Measurements from ENCODE around the gene PDIK1L.

PDIK1L gene

DNA sequence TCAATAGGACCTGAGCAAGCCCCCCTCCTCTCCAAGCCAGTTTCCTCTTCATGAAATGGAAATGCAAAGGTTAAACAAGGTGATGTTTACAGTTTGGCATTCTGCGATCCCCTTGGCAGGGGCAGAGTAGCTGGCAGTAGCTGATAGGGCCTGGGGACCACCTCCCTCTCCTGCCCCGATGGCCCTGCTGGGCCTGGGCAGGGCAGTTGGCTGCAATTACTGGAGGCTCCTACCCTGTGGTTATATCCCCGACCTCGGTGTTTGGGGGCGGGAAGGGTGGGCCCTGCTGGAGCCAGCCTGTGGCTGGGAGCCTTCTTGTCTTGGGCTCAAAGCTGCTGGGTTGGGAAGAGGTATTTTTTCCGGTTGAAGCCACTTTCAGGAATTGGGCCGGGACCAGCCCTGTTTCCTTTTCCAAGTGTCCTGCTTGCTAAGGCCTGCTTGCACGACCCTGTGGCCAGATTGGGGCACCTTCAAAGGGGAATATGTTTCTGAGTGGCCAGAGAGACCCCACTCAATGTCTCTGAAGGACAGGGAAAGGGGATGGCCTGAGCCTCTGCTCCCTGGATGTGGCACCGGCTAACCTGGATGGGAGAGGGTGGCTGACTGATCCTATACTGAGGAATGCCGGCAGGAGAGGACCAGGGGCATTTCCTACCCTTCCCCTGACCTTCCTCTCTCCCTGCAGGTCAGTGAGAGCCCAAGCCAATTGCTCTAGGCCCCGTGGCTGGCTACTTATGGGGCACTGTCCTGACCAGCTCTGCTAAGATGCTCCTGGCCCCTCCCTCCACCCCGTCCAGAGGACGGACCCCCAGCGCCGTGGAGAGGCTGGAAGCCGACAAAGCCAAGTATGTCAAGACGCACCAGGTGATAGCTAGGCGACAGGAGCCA is 49.1 kb downstream of the PDIK1L start:
- H3K9ac ChIP-seq (ENCODE audit: low read length) = peak overlapping the region; percentile 65
- H3K4me3 ChIP-seq (ENCODE audit: low read length) = peak overlapping the region; percentile 56
- peaks cover 99% of the 10 kb centered on the region for H3K27me3 ChIP-seq (ENCODE audit: control insufficient read depth, insufficient read depth, low read length)
- no peak overlapping the region for H3K27ac ChIP-seq (ENCODE audit: low read length)
- H3K36me3 ChIP-seq (ENCODE audit: control insufficient read depth, low read depth, low read length) = no peaks in the 10 kb centered on the region
- H3K4me1 ChIP-seq (ENCODE audit: control insufficient read depth, low read depth, low read length) = peaks cover 38% of the 10 kb centered on the region
- H3K9me3 ChIP-seq (ENCODE audit: control insufficient read depth, low read depth, low read length) = no peaks in the 10 kb centered on the region

DNA sequence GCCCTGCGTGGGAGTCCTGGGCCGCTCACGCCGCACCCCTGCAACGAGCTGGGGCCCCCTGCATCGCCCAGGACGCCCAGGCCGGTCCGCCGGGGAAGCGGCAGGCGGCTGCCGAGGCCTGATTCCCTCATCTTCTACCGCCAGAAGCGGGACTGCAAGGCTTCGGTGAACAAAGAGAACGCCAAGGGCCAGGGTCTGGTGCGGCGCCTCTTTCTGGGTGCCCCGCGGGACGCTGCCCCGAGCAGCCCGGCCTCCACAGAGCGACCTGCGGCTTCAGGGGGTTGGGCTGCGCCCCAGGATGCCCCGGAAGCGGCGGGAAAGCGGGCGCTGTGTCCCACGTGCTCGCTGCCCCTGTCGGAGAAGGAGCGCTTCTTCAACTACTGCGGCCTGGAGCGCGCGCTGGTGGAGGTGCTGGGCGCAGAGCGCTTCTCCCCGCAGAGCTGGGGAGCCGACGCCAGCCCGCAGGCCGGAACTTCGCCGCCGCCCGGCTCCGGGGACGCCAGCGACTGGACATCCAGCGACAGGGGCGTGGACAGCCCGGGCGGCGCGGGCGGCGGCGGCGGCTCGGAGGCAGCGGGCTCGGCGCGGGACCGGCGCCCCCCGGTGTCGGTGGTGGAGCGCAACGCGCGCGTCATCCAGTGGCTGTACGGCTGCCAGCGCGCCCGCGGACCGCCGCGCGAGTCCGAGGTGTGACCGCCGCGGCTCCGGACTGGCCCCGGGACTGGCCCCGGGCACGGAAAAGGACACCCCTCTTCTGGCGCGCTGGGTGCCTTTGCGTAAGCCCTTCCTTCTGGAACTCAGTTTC is 50.0 kb downstream of the PDIK1L start:
- H3K36me3 ChIP-seq (ENCODE audit: control insufficient read depth, low read depth, low read length) = no peaks in the 10 kb centered on the region
- H3K4me1 ChIP-seq (ENCODE audit: control insufficient read depth, low read depth, low read length) = peaks cover 29% of the 10 kb centered on the region
- H3K9ac ChIP-seq (ENCODE audit: low read length) = peak overlapping the region; percentile 65
- no peak overlapping the region for H3K27ac ChIP-seq (ENCODE audit: low read length)
- no peaks in the 10 kb centered on the region for H3K9me3 ChIP-seq (ENCODE audit: control insufficient read depth, low read depth, low read length)
- peaks cover 96% of the 10 kb centered on the region for H3K27me3 ChIP-seq (ENCODE audit: control insufficient read depth, insufficient read depth, low read length)
- peak overlapping the region; percentile 56 for H3K4me3 ChIP-seq (ENCODE audit: low read length)

DNA sequence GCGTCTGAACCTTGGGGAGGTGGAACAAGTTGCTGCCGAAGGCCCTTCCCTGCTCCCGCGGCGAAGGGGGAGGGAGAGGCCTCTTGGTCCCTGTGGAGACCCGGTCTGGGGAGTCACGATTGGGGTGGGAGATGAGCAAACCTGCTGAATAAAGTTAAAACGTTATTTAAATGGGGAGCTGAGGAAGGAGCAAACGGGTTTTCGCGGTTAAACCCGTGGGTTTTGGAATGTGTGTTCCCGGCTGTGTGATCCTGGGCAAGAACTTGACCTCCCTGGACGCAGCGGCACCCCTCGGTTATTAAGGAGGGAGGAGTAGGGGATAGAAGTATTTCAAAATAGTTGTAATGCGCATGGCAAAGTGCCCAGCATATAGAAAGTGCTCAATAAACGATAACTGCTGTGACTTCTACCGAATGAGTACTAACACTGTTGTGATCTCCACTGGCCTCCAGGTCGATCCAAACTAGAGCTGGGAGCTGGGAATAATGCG is 50.6 kb downstream of the PDIK1L start:
- peaks cover 89% of the 10 kb centered on the region for H3K27me3 ChIP-seq (ENCODE audit: control insufficient read depth, insufficient read depth, low read length)
- H3K9ac ChIP-seq (ENCODE audit: low read length) = no peak overlapping the region
- no peaks in the 10 kb centered on the region for H3K9me3 ChIP-seq (ENCODE audit: control insufficient read depth, low read depth, low read length)
- H3K36me3 ChIP-seq (ENCODE audit: control insufficient read depth, low read depth, low read length) = no peaks in the 10 kb centered on the region
- peaks cover 29% of the 10 kb centered on the region for H3K4me1 ChIP-seq (ENCODE audit: control insufficient read depth, low read depth, low read length)
- peak overlapping the region; percentile 56 for H3K4me3 ChIP-seq (ENCODE audit: low read length)
- no peak overlapping the region for H3K27ac ChIP-seq (ENCODE audit: low read length)

DNA sequence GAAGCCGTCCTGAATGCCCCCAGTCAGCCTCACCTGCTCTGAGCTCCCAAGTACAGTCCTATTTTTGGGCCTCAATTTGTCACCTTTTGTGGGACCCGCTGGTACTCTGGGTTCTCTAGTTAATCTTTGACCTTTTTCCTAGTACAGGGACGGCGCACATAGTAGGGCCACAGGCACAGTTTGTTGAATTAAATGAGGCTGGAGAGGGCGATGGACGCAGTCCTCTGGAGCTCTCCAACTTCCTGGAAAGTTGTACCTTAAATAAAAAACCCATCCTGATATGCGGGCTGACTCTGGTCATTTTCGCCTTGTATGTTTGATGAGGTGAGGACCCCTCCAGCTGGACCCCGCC is 52.0 kb downstream of the PDIK1L start:
- Histone ChIP-seq H3K36me3 (ENCODE audit: control insufficient read depth, low read depth, low read length) (no peaks in the 10 kb centered on the region), H3K9me3 (ENCODE audit: control insufficient read depth, low read depth, low read length) (no peaks in the 10 kb centered on the region), H3K27ac (ENCODE audit: low read length) (no peak overlapping the region), H3K27me3 (ENCODE audit: control insufficient read depth, insufficient read depth, low read length) (peaks cover 75% of the 10 kb centered on the region), H3K9ac (ENCODE audit: low read length) (no peak overlapping the region), H3K4me3 (ENCODE audit: low read length) (peak overlapping the region; percentile 17), H3K4me1 (ENCODE audit: control insufficient read depth, low read depth, low read length) (peaks cover 24% of the 10 kb centered on the region)

DNA sequence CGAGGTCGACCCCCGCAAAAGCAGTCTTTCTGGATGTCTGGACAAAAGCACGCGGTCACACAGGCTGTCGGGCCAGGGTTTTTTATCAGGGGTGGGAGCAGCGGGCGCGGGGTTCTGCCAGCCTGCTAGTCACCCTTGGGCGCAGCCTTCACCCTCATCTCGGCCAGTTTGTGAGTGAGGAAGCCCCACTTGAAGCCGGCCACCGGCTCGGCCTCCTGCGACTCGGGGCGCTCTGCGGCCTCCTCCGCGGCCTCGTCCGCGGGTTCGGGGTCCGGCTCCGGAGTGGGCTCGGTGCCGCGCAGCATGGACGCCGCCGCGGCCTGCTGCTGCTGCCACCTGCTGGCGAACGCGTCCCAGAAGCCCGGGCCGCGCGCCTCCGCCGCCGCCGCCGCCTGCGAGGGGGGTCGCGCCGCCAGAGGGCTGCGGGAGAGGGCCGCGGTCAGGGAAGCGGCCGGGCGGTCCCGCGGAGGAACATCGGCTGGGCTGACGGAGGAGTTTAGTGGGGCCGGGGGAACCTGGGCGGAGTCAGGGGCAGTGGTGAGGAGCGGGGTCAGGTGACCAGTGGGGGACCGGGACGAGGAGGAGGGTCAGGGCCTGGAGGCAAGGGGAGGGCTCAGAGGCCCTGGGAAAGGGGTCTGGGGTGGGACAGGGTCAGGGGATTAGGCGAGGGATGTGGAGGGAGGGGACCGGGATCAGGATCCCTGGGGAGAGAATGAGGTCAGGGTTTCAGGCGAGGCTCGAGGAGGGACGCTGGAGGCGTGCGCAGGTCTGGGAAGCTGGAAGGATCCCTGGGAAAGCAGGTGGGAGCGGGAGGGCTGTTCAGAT is 52.6 kb downstream of the PDIK1L start:
- peak overlapping the region; percentile 55 for H3K4me3 ChIP-seq (ENCODE audit: low read length)
- H3K36me3 ChIP-seq (ENCODE audit: control insufficient read depth, low read depth, low read length) = no peaks in the 10 kb centered on the region
- peak overlapping the region; percentile 24 for H3K9ac ChIP-seq (ENCODE audit: low read length)
- peaks cover 24% of the 10 kb centered on the region for H3K4me1 ChIP-seq (ENCODE audit: control insufficient read depth, low read depth, low read length)
- H3K27ac ChIP-seq (ENCODE audit: low read length) = no peak overlapping the region
- peaks cover 73% of the 10 kb centered on the region for H3K27me3 ChIP-seq (ENCODE audit: control insufficient read depth, insufficient read depth, low read length)
- H3K9me3 ChIP-seq (ENCODE audit: control insufficient read depth, low read depth, low read length) = no peaks in the 10 kb centered on the region

DNA sequence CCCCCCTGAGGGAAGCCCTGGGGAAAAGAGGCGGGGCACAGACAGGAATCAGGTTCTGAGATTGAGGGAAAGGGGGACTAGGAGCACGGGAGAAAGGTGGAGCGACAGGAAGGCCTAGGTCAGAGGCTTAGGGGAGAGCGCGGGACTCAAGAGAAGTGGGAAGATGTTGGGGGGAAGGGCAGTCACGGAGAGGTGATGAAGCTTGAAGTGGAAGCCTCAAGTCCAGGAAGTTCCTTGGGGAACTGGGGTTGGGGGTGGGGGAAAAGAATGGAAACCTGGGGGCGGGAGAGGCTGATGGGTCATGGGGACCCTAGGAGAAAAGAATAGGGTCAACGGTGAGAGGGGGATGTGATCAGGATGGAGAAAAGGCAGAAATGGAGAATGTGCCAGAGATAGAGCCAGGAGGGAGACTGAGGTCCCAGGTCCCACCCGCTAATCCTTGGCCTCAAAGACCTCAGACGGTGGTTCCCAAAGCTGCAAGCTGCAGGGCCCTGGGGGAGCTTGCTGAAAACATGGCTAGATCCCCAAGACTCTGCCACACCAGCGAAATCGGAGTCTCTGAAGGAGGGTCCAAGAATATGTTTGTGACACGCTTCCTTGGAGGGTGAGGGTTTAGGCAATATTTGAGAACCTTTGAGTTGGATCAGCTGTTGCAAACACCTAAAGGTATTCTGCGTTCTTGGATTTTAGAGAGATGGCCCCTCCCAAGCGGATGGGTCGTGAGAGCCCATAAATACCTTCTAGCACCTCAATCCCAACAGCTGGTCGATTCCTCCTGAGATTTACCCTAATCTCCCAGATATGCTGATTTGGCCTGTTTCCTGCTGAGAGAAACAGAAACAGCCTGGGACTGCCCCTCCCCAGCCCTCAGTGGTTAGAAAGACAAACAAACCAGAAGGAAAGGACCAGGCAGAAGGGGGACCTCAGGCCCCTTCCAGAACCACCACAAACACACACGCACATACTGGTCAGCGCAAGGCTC is 53.5 kb downstream of the PDIK1L start:
- no peaks in the 10 kb centered on the region for H3K9me3 ChIP-seq (ENCODE audit: control insufficient read depth, low read depth, low read length)
- peaks cover 65% of the 10 kb centered on the region for H3K27me3 ChIP-seq (ENCODE audit: control insufficient read depth, insufficient read depth, low read length)
- peaks cover 23% of the 10 kb centered on the region for H3K4me1 ChIP-seq (ENCODE audit: control insufficient read depth, low read depth, low read length)
- peak overlapping the region; percentile 55 for H3K4me3 ChIP-seq (ENCODE audit: low read length)
- no peaks in the 10 kb centered on the region for H3K36me3 ChIP-seq (ENCODE audit: control insufficient read depth, low read depth, low read length)
- H3K9ac ChIP-seq (ENCODE audit: low read length) = peak overlapping the region; percentile 24
- H3K27ac ChIP-seq (ENCODE audit: low read length) = no peak overlapping the region

DNA sequence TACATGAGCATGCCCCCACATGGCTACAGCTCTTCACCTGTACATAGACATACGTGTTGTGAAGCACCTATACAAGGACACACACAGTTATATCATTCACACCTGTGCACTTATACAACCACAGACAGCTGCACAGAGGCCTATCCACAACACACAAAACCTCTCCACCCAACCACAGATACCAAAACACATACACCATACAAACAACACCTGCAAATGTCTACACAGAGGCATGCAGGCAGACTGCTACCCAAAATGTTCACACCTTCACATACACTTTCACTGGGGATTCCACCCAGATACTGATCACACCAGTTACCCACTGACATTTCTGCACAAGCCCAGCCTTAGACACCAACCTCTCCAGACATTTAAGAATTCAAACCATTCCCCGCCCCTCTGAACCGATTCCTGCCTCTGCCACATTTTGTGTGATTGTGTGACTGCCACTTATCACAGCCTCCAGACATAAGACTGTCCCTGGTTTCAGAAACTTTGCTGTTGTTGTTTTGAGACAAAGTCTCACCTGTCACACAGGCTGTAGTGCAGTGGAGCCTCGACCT is 55.2 kb downstream of the PDIK1L start:
- Histone ChIP-seq H3K27me3 (ENCODE audit: control insufficient read depth, insufficient read depth, low read length) (peaks cover 49% of the 10 kb centered on the region), H3K4me1 (ENCODE audit: control insufficient read depth, low read depth, low read length) (peaks cover 19% of the 10 kb centered on the region), H3K9me3 (ENCODE audit: control insufficient read depth, low read depth, low read length) (no peaks in the 10 kb centered on the region), H3K27ac (ENCODE audit: low read length) (no peak overlapping the region), H3K4me3 (ENCODE audit: low read length) (no peak overlapping the region), H3K36me3 (ENCODE audit: control insufficient read depth, low read depth, low read length) (no peaks in the 10 kb centered on the region), H3K9ac (ENCODE audit: low read length) (no peak overlapping the region)

DNA sequence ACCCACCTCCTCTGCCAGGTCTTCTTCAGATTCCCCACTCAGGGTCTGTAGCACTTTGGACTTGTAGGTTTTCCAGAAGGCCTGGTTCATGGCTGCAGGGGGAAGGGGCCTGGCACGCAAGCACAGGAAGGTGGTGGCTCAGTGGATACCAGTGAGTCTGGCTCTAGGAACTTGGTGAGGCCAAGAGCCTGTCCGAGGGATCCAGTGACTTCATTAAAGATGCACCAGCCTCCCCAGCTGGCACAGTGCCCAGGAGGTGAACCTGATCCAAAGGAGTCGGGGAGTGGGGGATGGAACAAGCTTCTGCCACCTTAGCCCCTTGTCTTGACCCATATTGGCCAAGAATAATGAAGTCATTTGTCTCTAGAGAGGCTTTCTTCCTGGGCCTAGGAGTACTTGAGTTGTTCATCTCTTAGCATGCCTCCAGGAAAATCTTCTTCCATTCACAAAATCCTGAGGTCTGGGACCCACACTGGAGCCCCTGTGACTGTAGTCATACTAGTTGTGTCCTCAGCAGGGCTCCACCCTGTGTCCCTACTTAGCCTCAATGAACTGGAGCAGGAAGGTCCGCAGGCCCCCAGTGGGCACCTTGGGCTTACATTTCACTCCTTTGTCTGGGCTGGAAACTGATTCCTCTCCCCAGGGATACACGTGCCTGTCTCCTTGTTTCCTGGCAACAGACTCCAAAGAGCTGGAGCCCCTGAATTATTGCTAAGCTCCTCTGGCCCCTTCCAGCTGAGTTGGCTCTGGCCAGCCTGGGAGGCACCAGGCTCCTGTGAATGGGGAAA is 57.0 kb downstream of the PDIK1L start, which contains the start of gene C1orf232:
C1orf232 (minus strand) TSS at position 554 of the 788 bp plus-strand sequence; CDS start at position 90, 464 bp downstream.
- peak within 1 kb of the TSS; percentile 76 for H3K9ac ChIP-seq (ENCODE audit: low read length)
- H3K4me3 ChIP-seq (ENCODE audit: low read length) = peak within 1 kb of the TSS; percentile 79
- H3K27me3 ChIP-seq (ENCODE audit: control insufficient read depth, insufficient read depth, low read length) = peaks cover 30% of the 10 kb centered on the region
- no peaks in the 10 kb centered on the region for H3K36me3 ChIP-seq (ENCODE audit: control insufficient read depth, low read depth, low read length)
- peak within 1 kb of the TSS; percentile 30 for H3K27ac ChIP-seq (ENCODE audit: low read length)
- H3K4me1 ChIP-seq (ENCODE audit: control insufficient read depth, low read depth, low read length) = peaks cover 19% of the 10 kb centered on the region
- H3K9me3 ChIP-seq (ENCODE audit: control insufficient read depth, low read depth, low read length) = no peaks in the 10 kb centered on the region

DNA sequence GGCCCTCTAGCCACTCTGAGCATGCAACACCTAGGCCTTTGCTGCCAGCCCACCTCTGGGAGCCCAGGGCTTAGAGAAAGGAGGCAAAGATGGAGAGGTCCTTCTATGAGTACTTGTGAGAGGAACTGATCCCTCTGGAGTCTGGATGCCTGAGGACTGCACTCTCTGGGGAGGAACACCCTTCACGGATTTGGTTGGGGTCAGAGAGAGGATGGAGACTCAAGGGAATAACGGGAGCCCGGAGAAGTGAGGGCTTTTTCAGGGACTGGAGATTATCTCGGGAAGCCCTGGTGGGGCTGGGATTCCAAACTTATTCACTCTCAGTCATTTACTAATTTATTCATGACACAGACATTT is 57.6 kb downstream of the PDIK1L start:
- Histone ChIP-seq H3K9me3 (ENCODE audit: control insufficient read depth, low read depth, low read length) (no peaks in the 10 kb centered on the region), H3K4me1 (ENCODE audit: control insufficient read depth, low read depth, low read length) (peaks cover 19% of the 10 kb centered on the region), H3K9ac (ENCODE audit: low read length) (peak overlapping the region; percentile 20), H3K27ac (ENCODE audit: low read length) (no peak overlapping the region), H3K36me3 (ENCODE audit: control insufficient read depth, low read depth, low read length) (no peaks in the 10 kb centered on the region), H3K4me3 (ENCODE audit: low read length) (peak overlapping the region; percentile 79), H3K27me3 (ENCODE audit: control insufficient read depth, insufficient read depth, low read length) (peaks cover 25% of the 10 kb centered on the region)

All from iPS-18a (cell line).